HG03439 (cell line): ENCODE measurements around the gene GIPC1.
"Not testable (repeated sequence)": the region's sequence is repeated elsewhere in the genome, so short reads cannot be mapped to it uniquely, and the experiment has no call there.

Experiments
- ATAC-seq: cut with Tn5 transposase; IDR thresholded peaks from one replicate; pipeline ENCODE4 v1.9.1; 2021; ENCODE audit warnings: mild to moderate bottlenecking, moderate library complexity; ENCODE audit not compliant: unreplicated experiment

The GIPC1 gene, protein sequence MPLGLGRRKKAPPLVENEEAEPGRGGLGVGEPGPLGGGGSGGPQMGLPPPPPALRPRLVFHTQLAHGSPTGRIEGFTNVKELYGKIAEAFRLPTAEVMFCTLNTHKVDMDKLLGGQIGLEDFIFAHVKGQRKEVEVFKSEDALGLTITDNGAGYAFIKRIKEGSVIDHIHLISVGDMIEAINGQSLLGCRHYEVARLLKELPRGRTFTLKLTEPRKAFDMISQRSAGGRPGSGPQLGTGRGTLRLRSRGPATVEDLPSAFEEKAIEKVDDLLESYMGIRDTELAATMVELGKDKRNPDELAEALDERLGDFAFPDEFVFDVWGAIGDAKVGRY

DNA sequence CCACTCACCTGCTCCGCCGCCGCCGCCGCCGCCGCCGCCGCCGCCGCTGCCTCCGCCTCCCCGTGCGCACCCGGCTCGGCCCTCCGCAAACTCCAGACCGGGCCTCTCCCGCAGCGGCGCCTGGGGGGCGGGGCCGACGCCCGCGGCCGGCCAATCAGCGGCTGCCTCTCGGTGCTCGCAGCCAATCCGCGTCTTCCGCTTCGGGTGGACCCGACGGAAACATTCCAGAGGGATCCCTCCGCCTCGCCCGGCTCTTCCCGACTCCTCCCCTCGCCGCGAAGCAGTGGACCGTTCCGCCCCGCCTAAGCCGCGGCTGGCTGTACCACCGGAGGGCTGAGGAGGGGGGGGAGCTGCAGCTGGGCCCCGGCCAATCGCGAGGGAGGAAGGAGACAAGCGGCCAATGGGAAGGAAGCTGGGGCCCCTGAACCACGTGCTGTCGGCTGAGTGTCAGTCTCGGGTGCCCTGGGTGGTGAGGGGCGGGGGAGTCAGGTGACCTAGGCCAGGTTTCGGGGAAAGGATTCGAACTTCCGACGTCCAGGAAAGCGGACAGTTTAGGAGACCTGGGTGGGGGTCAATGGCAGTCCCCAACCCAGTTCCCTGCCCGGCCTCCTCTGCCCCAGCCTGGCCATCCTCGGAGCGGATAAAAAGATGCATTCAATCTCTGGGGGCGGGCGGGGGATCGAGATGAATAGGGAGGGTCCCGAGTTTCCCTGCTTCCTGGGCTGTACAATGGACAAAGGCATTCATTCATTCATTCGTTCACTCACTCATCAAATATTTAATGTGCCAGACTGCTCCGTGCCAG lies at the start of gene GIPC1:
GIPC1 (minus strand) TSS at position 99 of the 805 bp plus-strand sequence. CDS start 13,151 bp downstream, outside the sequence.
- no peak for ATAC-seq

DNA sequence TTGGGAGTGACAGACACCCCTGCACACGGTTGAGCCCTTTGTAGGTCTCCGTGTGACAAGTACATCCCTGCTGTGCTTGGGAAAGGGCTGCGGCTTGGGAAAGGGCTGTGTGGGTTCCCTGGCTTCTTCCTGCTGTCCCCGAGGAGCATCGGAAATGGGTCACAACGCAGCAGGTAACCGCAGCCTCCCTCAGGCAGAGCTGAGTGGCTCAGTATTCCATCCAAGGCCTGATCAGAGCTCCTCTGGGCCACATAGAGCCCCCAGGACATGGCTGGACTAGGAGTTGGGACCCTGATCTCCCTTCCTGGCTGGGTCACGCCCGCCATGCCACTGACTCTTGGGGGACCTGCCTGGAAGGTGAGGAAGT lies 49.8 kb upstream of the GIPC1 start:
- no peak for ATAC-seq

DNA sequence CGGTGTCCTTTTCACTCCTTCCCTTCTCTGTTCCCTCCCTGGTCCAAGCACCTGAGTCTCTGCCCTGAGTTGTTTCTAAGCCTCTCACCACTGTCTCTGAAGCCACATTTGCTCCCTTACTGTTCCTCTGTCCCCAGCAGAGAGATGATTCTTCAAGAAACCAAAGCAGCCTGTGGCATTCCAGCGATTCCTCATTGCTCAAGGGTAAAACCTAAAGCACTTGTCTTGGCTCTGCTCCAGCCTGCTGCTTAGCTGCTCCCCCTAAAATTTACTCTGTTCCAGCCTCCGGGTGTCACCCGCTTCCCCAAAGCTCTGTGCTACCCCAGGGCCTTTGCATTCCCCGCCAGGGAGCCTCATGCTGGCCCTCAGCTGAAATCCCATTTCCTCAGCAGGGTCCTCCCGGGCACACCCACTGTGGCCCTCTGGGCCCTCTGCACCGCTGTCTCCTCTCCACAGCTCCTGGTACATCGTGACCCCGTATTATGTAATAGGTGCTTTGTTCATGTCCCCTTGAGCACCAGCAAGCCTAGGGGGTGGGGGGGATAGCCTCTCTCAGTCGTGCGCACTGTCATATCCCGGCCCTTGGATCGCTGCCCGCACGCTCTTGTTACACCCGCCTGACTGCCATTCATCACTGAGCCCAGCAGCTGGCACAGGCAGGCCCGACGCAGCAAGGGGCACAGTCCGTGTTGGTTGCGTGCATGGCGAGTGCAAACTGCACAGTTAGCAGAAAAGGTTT lies 49.2 kb upstream of the GIPC1 start:
- no peak for ATAC-seq

DNA sequence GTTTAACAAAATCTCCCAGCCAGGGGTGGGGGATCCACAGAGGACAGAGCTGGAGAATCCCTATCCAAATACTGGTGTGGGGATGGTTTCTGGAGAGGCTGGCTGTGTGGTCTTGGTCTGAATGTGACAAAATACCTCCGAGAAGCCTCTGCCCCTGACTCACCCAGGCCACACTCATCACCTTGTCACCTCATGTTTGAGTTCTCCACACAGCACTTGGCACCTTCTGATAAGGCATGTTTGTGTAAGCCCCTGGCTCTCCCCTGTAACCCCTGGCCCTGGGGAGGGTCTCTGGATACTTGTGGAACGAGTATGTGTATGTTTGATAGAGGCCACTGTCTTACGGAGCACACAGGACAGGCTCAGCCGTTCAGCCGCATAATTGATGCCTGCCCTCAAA lies 48.1 kb upstream of the GIPC1 start:
- ATAC-seq = no peak

DNA sequence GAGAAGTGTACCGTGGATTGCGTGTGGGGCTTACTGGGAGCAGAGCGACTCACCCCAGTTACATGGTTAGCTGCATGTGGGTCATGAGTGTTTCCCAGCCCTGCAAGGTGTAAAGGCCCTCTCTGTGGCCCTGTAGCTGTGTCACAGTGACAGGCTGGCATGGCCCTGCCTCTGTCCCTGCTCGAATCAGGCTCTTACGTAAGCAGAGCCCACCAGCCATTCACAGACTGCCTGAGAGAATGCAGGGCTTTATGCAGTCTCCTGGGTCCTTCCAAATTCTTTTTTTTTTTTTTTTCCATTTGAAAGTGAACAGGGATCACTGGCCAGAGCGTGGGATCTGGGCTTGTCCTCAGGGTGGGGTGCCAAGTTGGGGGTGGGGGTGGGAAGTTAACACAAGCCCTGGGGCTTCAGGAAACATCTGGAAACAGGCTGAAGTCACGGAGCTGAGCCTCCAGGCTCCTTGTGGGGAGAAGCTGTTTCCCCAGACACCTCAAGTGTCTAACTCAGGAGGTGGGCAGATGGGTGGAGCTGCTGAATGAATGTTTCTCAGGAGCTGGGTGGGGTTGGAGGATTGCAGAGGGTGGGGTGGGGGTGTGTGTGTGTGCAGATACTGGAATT lies 46.9 kb upstream of the GIPC1 start:
- ATAC-seq = no peak

DNA sequence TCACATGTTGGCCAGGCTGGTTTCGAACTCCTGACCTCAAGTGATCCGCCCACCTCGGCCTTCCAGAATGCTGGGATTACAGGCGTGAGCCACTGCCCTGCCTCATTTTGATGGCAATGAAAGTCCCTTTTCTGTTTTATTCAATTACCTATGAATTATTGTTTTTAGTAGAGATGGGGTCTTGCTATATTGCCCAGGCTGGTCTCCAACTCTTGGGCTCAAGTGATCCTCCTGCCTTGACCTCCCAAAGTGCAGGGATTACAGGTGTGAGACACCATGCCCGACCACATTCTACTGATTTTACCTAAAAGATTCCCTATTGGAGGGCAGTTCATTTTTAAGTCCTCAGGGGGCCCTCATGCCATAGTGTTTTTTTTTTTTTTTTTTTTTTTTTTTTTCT lies 46.1 kb upstream of the GIPC1 start:
- not testable (repeated sequence) for ATAC-seq

DNA sequence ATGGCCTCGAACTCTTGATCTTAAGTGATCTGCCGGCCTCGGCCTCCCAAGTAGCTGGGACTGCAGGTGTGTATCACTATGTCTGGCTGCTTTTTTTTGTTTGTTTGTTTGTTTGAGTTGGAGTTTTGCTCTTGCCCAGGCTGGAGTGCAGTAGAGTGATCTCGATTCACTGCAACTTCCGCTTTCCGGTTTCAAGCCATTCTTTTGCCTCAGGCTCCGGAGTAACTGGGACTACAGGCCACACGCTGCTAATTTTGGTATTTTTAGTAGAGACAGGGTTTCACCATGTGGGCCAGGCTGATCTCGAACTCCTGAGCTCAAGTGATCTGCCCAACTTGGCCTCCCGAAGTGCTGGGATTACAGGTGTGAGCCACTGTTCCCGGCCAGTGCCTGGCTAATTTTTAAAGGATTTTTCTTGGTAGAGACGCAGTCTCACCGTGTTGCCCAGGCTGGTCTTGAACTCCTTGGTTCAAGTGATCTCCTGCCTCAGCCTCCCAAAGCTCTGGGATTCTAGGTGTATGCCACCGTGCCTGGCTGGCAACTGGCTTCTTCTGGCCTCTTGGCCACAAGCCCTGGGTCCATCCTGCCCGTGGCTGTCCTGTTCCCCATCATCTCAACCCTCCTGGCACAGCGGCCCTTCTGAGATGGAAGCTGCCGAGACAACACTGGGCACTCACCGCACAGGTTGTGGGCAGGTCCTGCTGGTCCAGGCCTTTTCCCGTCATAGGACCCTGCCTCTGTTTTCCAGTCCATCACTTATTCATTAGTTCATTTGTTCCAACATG lies 45.0 kb upstream of the GIPC1 start:
- ATAC-seq = no peak

DNA sequence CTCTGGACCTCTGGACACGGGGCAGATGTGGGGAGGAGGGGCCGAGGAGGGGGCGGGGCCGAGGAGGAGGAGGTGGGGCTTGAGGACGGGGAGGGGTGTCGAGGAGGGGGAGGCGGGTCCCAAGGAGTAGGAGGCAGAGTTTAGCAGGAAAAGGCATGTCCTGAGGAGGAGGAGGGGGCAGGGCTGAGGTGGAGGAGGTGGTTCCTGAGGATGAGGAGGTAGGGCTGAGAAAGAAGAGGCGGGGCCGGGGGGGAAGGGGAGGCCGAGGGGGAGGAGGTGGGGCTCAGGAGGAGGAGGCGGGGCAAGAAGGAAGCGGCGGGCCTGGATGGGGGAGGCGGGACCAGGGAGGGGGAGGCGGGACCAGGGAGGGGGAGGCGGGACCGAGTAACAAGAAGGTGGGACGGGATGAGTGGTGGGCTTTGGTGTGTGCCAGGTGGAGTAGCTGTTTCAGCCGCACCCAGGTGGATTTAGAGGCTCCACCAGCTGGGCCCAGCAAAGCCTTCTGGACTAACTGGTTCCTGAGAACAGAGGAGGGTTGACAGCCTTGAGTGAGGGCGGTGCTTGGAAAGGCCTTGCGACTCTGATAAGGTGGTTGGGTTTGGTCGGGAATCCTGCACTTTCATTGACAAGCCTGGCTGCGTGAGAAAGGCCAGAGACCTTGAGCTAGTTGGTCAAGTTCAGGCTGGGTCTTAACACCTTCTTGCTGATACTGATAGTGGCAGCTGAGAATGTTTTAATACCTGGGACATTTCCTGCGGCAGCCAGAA lies 41.2 kb upstream of the GIPC1 start:
- ATAC-seq = no peak

DNA sequence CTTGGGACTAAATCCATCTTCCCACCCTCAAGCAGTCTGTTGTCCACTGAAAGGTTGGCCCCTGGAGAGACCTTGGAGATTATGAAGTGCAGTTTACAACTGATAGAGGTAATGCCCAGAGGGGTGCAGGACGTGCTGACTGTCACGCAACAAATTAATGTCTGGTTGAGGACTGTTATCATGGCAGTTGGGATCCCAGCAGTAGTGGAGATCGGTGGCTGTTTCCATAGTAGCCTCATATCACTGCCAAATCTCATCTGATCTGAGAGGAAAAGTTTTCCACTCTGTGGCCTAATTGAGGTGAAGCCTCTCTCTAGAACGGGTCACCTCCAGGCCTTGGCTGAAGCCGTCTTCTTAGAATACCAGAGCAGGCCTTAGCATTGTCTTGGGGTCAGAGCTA lies 37.5 kb upstream of the GIPC1 start:
- ATAC-seq = no peak

DNA sequence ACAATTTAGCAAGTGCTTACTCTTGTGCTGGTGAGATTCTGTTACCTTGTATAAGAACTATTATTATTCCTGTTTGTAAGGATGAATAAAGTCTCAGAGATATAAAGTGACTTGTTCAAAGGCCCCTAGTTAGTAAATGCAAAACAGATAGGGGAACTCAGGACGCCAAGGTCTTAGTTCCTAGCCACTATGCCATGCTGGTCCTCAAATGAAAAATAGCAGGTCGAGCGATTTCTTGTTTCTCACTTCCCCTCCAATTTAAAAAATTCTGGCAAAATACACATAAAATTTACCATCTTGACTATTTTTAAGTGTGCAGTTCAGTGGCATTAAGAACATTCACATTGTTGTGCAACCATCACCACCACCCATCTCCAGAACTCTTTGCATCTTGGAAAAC lies 34.6 kb upstream of the GIPC1 start:
- ATAC-seq = no peak

DNA sequence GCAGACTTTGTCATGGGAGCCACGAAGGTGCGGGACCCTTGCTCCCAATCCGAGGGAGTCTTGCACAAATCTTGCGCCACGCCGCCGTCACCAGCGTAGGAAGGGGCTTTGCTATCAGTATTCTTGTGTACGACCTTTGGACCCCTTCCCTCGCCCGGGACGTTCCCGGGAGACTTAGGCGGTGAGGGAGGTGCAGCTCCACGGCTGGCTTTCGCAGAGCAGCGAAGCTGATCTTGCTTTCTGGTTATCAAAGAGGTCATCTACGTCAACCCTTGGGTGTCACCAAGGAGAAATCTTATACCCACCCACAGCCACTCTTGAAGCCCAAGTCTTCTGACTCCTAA lies 34.0 kb upstream of the GIPC1 start:
- ATAC-seq = peak; percentile 0

DNA sequence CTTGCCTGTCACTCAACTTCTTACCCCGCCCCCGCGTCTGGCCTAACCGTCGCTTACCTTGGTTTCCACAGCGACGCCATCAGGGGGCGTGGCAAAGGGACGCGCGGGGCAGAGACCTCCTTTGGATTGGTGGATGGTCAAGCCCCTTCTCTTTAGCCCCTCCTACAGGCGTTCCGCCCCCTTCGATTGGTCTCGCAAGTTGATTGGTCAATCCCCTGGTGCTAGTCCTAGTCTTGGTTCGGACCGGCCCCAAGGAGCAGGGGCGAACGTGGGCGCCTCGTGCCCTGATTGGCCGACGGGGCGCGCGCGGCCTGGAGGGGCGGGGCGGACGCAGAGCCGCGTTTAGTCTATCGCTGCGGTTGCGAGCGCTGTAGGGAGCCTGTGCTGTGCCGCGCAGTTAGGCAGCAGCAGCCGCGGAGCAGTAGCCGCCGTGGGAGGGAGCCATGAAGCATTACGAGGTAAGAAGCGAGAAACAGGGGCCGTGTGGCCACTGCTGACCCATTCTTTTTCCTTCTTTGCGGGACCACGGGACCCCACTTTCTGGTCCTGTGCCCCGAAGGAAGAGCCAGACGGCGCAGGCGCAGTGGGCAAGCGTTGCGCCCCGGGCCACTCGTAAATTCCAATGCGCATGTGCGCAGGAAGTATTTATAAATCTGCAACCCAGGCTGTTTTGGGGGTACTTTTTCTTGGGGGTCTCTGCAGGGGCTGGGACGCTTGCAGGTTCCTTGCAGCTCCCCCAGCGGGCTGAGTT lies 33.5 kb upstream of the GIPC1 start, which contains the start of gene TECR:
TECR (plus strand) TSS at position 341 of the 751 bp plus-strand sequence; CDS start at position 444, 103 bp downstream.
- ATAC-seq = peak; percentile 94

DNA sequence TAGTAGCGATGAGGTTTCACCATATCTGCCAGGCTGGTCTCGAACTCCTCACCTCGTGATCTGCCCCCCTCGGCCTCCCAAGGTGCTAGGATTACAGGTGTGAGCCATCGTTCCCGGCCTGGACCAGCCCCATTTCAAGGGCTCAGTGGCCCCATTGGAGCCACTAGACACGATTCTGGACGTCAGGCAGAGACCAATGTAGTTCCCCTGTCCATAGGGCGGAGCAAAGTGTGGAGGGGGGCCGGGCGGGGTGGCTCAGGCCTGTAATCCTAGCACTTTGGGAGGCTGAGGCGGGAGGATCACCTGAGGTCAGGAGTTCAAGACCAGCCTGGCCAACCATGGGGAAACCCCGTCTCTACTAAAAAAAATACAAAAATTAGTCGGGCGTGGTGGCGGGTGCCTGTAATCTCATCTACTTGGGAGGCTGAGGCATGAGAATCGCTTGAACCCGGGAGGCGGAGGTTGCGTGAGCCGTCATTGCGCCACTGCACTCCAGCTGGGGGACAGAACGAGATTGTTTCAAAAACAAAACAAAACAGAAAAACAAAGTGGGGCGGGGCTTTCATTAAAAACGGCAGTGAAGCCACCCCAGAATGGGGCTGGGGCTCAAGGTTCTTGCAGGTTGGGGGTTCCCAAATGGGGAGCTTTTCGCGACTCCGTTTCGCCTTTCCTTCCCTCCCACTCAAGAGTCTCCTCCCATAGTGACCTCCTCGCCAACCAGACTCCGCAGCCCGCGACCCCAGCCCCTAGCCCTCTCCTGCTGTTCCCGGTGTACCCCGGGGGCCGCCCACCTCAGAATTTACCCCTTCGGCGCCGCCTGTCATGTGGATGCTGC lies 32.7 kb upstream of the GIPC1 start:
- ATAC-seq = no peak

DNA sequence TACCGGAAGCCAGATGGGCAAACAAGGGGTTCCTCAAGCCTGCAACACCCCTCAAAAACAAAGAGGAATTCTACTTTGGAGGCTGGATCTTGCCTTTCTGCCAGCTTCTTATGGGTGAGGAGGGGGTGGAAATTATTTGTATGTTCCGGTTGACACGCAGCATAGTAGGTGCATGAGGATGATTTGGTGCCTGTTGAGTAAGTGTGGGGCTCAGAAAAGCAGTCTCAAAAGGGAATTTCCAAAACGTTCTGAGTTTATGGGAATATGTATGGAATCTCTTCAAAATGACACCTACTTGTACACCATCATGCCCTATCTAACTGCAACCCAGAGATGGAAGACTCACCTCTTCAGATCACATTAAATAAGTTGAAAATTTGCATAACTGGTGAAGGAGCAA lies 30.5 kb upstream of the GIPC1 start:
- ATAC-seq = no peak

DNA sequence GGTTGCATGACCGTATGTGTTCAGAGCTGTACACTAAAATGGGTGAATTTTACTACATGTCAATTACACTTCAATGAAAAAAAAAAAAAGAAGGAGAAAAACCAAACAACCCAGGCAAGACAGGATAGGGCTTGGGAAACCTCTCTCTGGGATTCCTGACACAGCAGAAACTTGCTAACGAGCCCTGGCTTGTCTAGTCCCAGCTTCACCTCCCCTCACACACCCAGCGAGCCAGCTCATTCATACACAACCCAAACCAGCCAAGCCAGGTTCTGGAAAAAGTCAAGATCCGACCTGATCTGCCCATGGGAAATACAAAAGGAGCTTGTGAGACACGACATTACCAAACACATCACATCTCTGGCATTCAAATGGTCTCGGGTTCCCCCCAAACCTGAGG lies 29.8 kb upstream of the GIPC1 start:
- no peak for ATAC-seq

DNA sequence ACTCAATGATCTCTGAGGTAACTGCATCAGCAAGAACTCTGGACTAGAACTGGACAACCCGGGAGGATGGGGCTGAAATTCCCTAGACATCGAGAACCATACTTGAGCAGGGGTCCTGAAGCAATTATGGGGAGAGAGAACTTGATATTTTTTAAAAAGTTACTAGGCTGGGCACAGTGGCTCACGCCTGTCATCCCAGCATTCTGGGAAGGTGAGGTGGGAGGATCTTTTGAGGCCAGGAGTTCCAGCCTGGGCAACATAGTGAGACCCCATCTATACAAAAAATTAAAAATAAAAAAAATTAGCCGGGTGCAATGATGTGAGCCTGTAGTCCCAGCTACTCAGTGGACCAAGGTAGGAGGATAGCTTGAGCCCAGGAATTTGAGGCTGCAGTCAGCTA lies 24.6 kb upstream of the GIPC1 start:
- ATAC-seq = no peak

DNA sequence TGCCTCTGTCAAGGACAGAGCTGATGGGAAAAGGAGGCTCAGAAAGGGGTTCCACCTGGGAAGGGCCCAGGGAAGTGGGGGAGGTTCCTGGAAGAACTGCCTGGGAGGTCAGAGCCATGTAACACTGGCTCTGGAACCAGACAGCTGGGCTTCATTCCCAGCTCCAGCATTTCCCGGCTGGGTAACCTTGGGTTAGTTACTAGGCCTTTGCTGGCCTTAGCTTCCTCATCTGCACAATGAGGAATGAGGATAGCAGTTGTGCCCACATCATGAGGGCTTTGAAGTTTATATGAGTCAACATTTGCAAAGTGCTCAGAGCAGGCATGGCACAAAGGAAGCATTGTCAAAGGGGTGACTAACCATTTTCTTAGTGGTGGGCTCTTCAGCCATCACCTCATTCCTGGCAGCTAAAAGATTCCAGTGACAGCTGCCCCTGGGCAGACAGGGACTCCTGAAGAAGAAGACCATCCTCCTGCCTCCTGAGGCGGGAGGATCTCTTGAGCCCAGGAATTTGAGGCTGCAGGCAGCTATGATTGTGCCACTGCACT lies 24.0 kb upstream of the GIPC1 start:
- no peak for ATAC-seq
